Hematopoietic multipotent progenitor cell (in vitro differentiated cells): ENCODE measurements around the gene SDC4. TPM values are rescaled to one million over a fixed set of nuclear protein-coding genes. Genes with fewer than 3 reads are reported as not detected.

ENCODE experiments used
- DNase-seq, 3 donors: peaks; one replicate each; pipeline ENCODE4 v3.0.0-alpha.2; 2011 to 2015; ENCODE audit warnings: low read depth in 2 of 3, low spot score in 2 of 3
- total RNA-seq: library from RNA; depleted of rRNA; stranded (reverse); fragments of >200 nt; gene quantifications from one replicate; pipeline ENCODE4 v1.2.3, GENCODE V29; 2012

Gene SDC4
- total RNA-seq, 1 donor = 4.0 TPM

GRCh38 chr20:45301824-45302271 is 46.4 kb downstream of the SDC4 start:
- DNase-seq = no peak

GRCh38 chr20:45300961-45301360 is 47.3 kb downstream of the SDC4 start:
- DNase-seq = peak in 2 of 3 donors; percentile 54 to 64

- no peak for DNase-seq
Measured at GRCh38 chr20:45299786-45300185, 48.4 kb downstream of the SDC4 start.

- no peak for DNase-seq
Measured at GRCh38 chr20:45297786-45298497, 50.3 kb downstream of the SDC4 start.

GRCh38 chr20:45294659-45295058 is 53.6 kb downstream of the SDC4 start:
- DNase-seq = no peak

GRCh38 chr20:45294003-45294368 is 54.2 kb downstream of the SDC4 start:
- DNase-seq = no peak

GRCh38 chr20:45293041-45294002 is 54.9 kb downstream of the SDC4 start:
- DNase-seq = peak; percentile 40 to 83 (median 81)

- no peak for DNase-seq
Measured at GRCh38 chr20:45292343-45292742, 55.9 kb downstream of the SDC4 start.

GRCh38 chr20:45291526-45291925 is 56.7 kb downstream of the SDC4 start:
- DNase-seq = no peak

- peak; percentile 36 to 89 (median 70) for DNase-seq
Measured at GRCh38 chr20:45290677-45291355, 57.4 kb downstream of the SDC4 start.

- DNase-seq = no peak
Measured at GRCh38 chr20:45289942-45290676, 58.1 kb downstream of the SDC4 start.

GRCh38 chr20:45288860-45289259 is 59.4 kb downstream of the SDC4 start:
- DNase-seq = no peak

GRCh38 chr20:45288376-45288775 is 59.8 kb downstream of the SDC4 start:
- DNase-seq = no peak

GRCh38 chr20:45283551-45284057 is 64.6 kb downstream of the SDC4 start:
- no peak for DNase-seq

- DNase-seq = no peak
Measured at GRCh38 chr20:45282700-45283550, 65.3 kb downstream of the SDC4 start.

- no peak for DNase-seq
Measured at GRCh38 chr20:45279992-45280391, 68.2 kb downstream of the SDC4 start.

- DNase-seq = no peak
Measured at GRCh38 chr20:45275338-45275737, 72.9 kb downstream of the SDC4 start.
